Liver (tissue), 3 donors: ENCODE data around the gene PLEKHA5.

Experiments
- CTCF ChIP-seq: fragments of 150-350 bp; IDR thresholded peaks from 2 replicates; pipeline ENCODE4 v1.5.1; 2017; ENCODE audit warnings: improper control_type of control experiment, low read depth, low read length; ENCODE audit not compliant: missing input control
- FOXA1 ChIP-seq: IDR thresholded peaks from 2 replicates; pipeline ENCODE4 v1.6.1; 2016; ENCODE audit warnings: antibody characterized with exemption
- JUND ChIP-seq, 2 donors: IDR thresholded peaks; 2 replicates each; pipeline ENCODE4 v1.6.1; 2016; ENCODE audit warnings: antibody characterized with exemption in 2 of 2
- MAX ChIP-seq: IDR thresholded peaks from 2 replicates; pipeline ENCODE4 v1.6.1; 2016; ENCODE audit warnings: antibody characterized with exemption
- RAD21 ChIP-seq, 2 donors: IDR thresholded peaks; 2 replicates each; pipeline ENCODE4 v1.6.1; 2016; ENCODE audit warnings: antibody characterized with exemption in 2 of 2, mild to moderate bottlenecking in 2 of 2
- YY1 ChIP-seq: IDR thresholded peaks from 2 replicates; pipeline ENCODE4 v1.6.1; 2016; ENCODE audit warnings: antibody characterized with exemption, mild to moderate bottlenecking
- ZBTB33 ChIP-seq: IDR thresholded peaks from 2 replicates; pipeline ENCODE4 v1.6.1; 2016; ENCODE audit warnings: antibody characterized with exemption
- TF ChIP-seq, protein P1 (sequence below): IDR thresholded peaks from 2 replicates; pipeline ENCODE4 v1.6.1; 2016; ENCODE audit warnings: antibody characterized with exemption, mild to moderate bottlenecking
- TF ChIP-seq, protein P2 (sequence below): IDR thresholded peaks from 2 replicates; pipeline ENCODE4 v1.6.1; 2016; ENCODE audit warnings: antibody characterized with exemption
- donor health status: healthy.
- donor health status: healthy.

- TF ChIP-seq, protein P1, sequence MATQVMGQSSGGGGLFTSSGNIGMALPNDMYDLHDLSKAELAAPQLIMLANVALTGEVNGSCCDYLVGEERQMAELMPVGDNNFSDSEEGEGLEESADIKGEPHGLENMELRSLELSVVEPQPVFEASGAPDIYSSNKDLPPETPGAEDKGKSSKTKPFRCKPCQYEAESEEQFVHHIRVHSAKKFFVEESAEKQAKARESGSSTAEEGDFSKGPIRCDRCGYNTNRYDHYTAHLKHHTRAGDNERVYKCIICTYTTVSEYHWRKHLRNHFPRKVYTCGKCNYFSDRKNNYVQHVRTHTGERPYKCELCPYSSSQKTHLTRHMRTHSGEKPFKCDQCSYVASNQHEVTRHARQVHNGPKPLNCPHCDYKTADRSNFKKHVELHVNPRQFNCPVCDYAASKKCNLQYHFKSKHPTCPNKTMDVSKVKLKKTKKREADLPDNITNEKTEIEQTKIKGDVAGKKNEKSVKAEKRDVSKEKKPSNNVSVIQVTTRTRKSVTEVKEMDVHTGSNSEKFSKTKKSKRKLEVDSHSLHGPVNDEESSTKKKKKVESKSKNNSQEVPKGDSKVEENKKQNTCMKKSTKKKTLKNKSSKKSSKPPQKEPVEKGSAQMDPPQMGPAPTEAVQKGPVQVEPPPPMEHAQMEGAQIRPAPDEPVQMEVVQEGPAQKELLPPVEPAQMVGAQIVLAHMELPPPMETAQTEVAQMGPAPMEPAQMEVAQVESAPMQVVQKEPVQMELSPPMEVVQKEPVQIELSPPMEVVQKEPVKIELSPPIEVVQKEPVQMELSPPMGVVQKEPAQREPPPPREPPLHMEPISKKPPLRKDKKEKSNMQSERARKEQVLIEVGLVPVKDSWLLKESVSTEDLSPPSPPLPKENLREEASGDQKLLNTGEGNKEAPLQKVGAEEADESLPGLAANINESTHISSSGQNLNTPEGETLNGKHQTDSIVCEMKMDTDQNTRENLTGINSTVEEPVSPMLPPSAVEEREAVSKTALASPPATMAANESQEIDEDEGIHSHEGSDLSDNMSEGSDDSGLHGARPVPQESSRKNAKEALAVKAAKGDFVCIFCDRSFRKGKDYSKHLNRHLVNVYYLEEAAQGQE: no peak
- TF ChIP-seq YY1 (no peak), CTCF (no peak), FOXA1 (no peak), MAX (no peak), ZBTB33 (no peak), JUND (IDR thresholded peaks at IDR 0.05) (no peak), RAD21 (IDR thresholded peaks at IDR 0.05) (no peak)
- TF ChIP-seq, protein P2, sequence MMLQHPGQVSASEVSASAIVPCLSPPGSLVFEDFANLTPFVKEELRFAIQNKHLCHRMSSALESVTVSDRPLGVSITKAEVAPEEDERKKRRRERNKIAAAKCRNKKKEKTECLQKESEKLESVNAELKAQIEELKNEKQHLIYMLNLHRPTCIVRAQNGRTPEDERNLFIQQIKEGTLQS: no peak
These were observed 110.2 kb downstream of the PLEKHA5 start for GRCh38 chr12:19239616-19240234.
